Karpas-422 (cell line): ENCODE measurements around the gene ERP29. TPM values are rescaled to one million over a fixed set of nuclear protein-coding genes. Genes with fewer than 3 reads are reported as not detected.

Experiments
- DNase-seq: peaks from one replicate; pipeline ENCODE4 v3.0.0-alpha.2; 2015
- H2AFZ ChIP-seq: fragments of 200-600 bp; sonication (generic); 2 replicates; pipeline ENCODE4 v1.6.1; 2014; ENCODE audit warnings: antibody characterized with exemption, low read length, mixed read lengths
- H3K27ac ChIP-seq: fragments of 200-600 bp; sonication (generic); 2 replicates; pipeline ENCODE4 v1.5.1; 2014; ENCODE audit warnings: mild to moderate bottlenecking, low read length, moderate library complexity
- H3K27me3 ChIP-seq: fragments of 200-600 bp; sonication (generic); 2 replicates; pipeline ENCODE4 v1.6.1; 2014; ENCODE audit warnings: low read length, mixed read lengths
- H3K36me3 ChIP-seq: fragments of 200-600 bp; sonication (generic); 2 replicates; pipeline ENCODE4 v1.6.1; 2014; ENCODE audit warnings: low read length, mixed read lengths; ENCODE audit not compliant: insufficient read depth
- H3K4me1 ChIP-seq: fragments of 200-600 bp; sonication (generic); 2 replicates; pipeline ENCODE4 v1.6.1; 2014; ENCODE audit warnings: mild to moderate bottlenecking, low read length, mixed read lengths
- H3K4me2 ChIP-seq: fragments of 200-600 bp; sonication (generic); 2 replicates; pipeline ENCODE4 v1.6.1; 2014; ENCODE audit warnings: low read length, low read depth, mild to moderate bottlenecking; ENCODE audit not compliant: poor library complexity, severe bottlenecking
- H3K4me3 ChIP-seq: fragments of 200-600 bp; sonication (generic); 2 replicates; pipeline ENCODE4 v1.5.1; 2014; ENCODE audit warnings: mild to moderate bottlenecking, antibody characterized with exemption, low read length, mixed read lengths
- H3K79me2 ChIP-seq: fragments of 200-600 bp; sonication (generic); 2 replicates; pipeline ENCODE4 v1.6.1; 2014; ENCODE audit warnings: mild to moderate bottlenecking, low read length, mixed read lengths
- H3K9ac ChIP-seq: fragments of 200-600 bp; sonication (generic); 2 replicates; pipeline ENCODE4 v1.6.0; 2014; ENCODE audit warnings: low read length
- H3K9me2 ChIP-seq: fragments of 200-600 bp; sonication (generic), shearing (Covaris generic); replicated peaks from 2 replicates; pipeline ENCODE4 v1.6.0; 2014; ENCODE audit warnings: mild to moderate bottlenecking, low read length, moderate library complexity; ENCODE audit not compliant: insufficient read depth
- H3K9me3 ChIP-seq: fragments of 300-700, 200-600 bp; sonication (generic); 2 replicates; pipeline ENCODE4 v1.6.1; 2014; ENCODE audit warnings: low read length, mixed read lengths
- H4K20me1 ChIP-seq: fragments of 200-600 bp; sonication (generic); 2 replicates; pipeline ENCODE4 v1.6.1; 2014; ENCODE audit warnings: mild to moderate bottlenecking, antibody characterized with exemption, low read length, low read depth; ENCODE audit not compliant: insufficient read depth
- total RNA-seq: library from RNA; depleted of rRNA; stranded (reverse); fragments of >200 nt; shearing (Covaris generic); gene quantifications from 2 replicates; pipeline ENCODE4 v1.2.3, GENCODE V29; 2014; ENCODE audit warnings: low replicate concordance

ERP29 gene
- total RNA-seq, 1 experiment from 2014 or later, result 63.2 TPM

DNA sequence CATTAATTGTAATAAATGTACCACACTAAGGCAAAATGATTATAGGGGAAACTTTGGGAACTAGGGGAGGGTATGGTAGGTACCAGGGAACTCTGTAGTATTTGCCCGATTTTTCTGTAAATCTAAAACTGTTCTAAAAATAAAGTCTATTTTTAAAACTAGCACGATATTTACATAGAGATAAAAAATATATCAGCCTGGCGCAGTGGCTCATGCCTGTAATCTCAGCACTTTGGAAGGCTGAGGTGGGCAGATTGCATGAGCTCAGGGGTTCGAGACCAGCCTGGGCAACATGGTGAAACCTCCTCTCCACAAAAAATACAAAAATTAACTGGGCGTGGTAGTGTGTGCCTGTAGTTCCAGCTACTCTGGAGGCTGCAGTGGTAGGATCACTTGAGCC lies 32.6 kb upstream of the ERP29 start:
- Histone ChIP-seq H3K27me3 (no peaks in the 10 kb centered on the region), H2AFZ (peak overlapping the region; percentile 80), H3K4me3 (peak overlapping the region; percentile 14; the same call in 1 of the 2 replicates), H4K20me1 (no peaks in the 10 kb centered on the region), H3K36me3 (no peaks in the 10 kb centered on the region), H3K79me2 (peaks cover 21% of the 10 kb centered on the region), H3K27ac (peak overlapping the region; percentile 67), H3K4me2 (peak overlapping the region; percentile 65), H3K9ac (0 out of 2 replicates have a peak overlapping the region, but pooled peaks have one; percentile 18), H3K4me1 (peaks cover 41% of the 10 kb centered on the region), H3K9me3 (no peaks in the 10 kb centered on the region), H3K9me2 (no peaks in the 10 kb centered on the region)
- DNase-seq, result peak; percentile 60

DNA sequence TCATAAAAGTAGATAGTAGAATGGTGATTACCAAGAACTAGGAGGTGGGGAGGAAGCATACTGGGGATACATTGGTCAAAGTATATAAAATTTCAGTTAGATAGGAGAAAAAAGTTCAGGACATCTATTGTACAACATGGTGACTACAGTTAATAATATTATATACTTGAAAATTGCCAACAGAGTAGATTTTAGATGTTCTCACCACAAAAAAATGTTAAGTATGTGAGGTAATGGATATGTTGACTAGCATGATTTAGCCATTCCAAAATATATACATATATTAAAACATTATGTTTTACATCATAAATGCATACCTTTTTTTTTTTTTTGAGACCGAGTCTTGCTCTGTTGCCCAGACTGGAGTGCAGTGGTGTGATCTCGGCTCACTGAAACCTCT lies 31.2 kb upstream of the ERP29 start:
- Histone ChIP-seq H3K4me1 (peaks cover 32% of the 10 kb centered on the region), H3K9me3 (no peaks in the 10 kb centered on the region), H3K79me2 (peaks cover 24% of the 10 kb centered on the region), H3K27me3 (no peaks in the 10 kb centered on the region), H3K4me3 (no peak overlapping the region), H4K20me1 (no peaks in the 10 kb centered on the region), H3K4me2 (no peak overlapping the region), H3K9me2 (no peaks in the 10 kb centered on the region), H2AFZ (no peak overlapping the region), H3K27ac (no peak overlapping the region), H3K9ac (no peak overlapping the region), H3K36me3 (no peaks in the 10 kb centered on the region)
- no peak for DNase-seq

DNA sequence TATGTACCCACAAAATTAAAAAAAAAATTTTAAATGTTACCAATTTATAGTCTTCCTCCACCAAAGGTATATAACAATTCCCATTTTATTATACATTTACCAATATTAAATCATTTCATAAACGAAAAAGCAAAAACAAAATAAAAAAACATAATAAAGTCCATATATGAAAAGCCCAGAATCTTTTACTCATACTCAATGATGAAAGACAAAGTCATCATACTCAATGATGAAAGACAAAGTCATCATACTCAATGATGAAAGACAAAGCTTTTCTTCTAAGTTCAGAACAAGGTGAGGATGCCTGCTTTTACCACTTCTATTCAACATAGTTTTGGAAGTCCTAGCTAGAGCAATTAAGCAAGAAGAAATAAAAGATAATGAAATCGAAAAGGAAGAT lies 28.4 kb upstream of the ERP29 start:
- H3K79me2 ChIP-seq, result peaks cover 24% of the 10 kb centered on the region

DNA sequence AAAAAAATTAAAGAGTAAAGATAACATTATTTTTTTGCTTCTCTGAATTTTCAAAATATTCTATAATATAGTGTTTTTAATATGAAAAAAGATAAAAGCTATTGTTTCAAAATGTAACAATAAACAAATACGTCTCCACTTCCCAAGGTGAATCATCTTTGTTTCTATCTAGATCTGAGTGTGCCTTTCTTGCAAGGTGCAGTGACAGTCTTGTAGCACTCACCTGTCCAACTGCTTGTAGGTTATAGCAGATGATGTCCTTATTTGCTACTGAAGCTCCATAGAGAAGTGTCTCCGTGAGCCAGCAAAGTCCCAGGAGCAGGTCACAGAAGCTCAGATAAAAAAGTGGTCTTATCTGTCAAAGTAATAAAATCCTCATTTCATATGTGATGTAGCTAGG lies 21.7 kb upstream of the ERP29 start:
- peak overlapping the region; percentile 97 for H3K27ac ChIP-seq
- H4K20me1 ChIP-seq, result no peaks in the 10 kb centered on the region
- no peaks in the 10 kb centered on the region for H3K9me3 ChIP-seq
- peaks cover 8% of the 10 kb centered on the region for H3K79me2 ChIP-seq
- H3K4me3 ChIP-seq, result no peak overlapping the region
- H3K9ac ChIP-seq, result no peak overlapping the region
- peaks cover 50% of the 10 kb centered on the region for H3K4me1 ChIP-seq
- no peaks in the 10 kb centered on the region; the same call in 1 of the 2 replicates for H3K36me3 ChIP-seq
- no peaks in the 10 kb centered on the region for H3K9me2 ChIP-seq
- no peak overlapping the region for H3K4me2 ChIP-seq
- no peak for DNase-seq
- H2AFZ ChIP-seq, result peak overlapping the region; percentile 68; the same call in 1 of the 2 replicates
- no peaks in the 10 kb centered on the region for H3K27me3 ChIP-seq

More for the DNA sequence above, 28.4 kb upstream of the ERP29 start:
- H3K9ac ChIP-seq, result no peak overlapping the region
- no peaks in the 10 kb centered on the region for H3K9me3 ChIP-seq
- H3K4me1 ChIP-seq, result peaks cover 17% of the 10 kb centered on the region
- H3K9me2 ChIP-seq, result no peaks in the 10 kb centered on the region
- no peak overlapping the region for H3K4me2 ChIP-seq
- no peak overlapping the region for H3K4me3 ChIP-seq
- H3K27me3 ChIP-seq, result no peaks in the 10 kb centered on the region
- no peaks in the 10 kb centered on the region for H3K36me3 ChIP-seq
- no peak overlapping the region for H2AFZ ChIP-seq
- H3K27ac ChIP-seq, result no peak overlapping the region
- no peak for DNase-seq
- H4K20me1 ChIP-seq, result no peaks in the 10 kb centered on the region

DNA sequence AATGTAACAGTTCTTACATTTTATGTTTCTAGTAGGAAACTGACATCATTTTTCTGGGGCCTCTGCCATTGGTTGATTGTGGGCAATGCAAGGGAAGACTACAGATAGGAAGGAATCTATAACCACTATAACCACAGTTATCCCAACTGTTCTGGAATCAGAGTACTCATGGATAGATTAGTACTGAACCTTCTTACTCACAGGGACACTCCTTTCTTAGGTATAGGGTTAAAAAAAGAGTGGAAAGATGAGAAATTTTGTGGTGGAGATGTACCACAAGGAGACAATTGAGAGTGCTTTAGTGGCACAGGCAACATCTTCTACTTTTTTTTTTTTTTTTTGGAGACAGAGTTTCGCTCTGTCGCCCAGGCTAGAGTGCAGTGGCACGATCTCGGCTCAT lies 21.3 kb upstream of the ERP29 start:
- Histone ChIP-seq H3K79me2 (peaks cover 12% of the 10 kb centered on the region), H3K9me3 (no peaks in the 10 kb centered on the region), H3K27ac (peak overlapping the region; percentile 97), H3K4me3 (no peak overlapping the region), H3K36me3 (no peaks in the 10 kb centered on the region; the same call in 1 of the 2 replicates), H2AFZ (peak overlapping the region; percentile 68; the same call in 1 of the 2 replicates), H3K9ac (0 out of 2 replicates have a peak overlapping the region, but pooled peaks have one; percentile 22), H3K27me3 (no peaks in the 10 kb centered on the region), H3K9me2 (no peaks in the 10 kb centered on the region), H3K4me1 (peaks cover 54% of the 10 kb centered on the region), H4K20me1 (no peaks in the 10 kb centered on the region), H3K4me2 (peak overlapping the region; percentile 79)
- no peak for DNase-seq

DNA sequence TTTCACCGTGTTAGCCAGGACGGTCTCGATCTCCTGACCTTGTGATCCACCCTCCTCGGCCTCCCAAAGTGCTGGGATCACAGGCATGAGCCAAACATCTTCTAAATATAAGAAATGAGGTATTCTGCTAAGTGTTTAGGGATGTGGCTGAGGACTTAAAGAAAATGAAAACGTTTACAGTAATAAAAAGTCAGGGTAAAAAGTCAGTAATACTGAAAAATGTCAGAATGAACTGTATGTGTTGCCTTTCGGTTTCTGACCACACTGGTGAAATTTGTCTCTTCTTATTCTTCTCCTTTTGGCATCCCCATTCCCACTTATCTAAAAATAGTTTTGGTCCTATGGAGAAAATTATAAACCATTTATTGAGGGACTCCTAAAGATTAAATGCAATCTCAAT lies 20.8 kb upstream of the ERP29 start:
- Histone ChIP-seq H3K4me3 (peak overlapping the region; percentile 50), H3K9ac (peak overlapping the region; percentile 72), H3K27me3 (no peaks in the 10 kb centered on the region), H2AFZ (no peak overlapping the region), H3K4me2 (peak overlapping the region; percentile 79), H3K79me2 (peaks cover 15% of the 10 kb centered on the region), H3K9me3 (no peaks in the 10 kb centered on the region), H3K4me1 (peaks cover 59% of the 10 kb centered on the region), H3K27ac (peak overlapping the region; percentile 97), H4K20me1 (no peaks in the 10 kb centered on the region), H3K36me3 (no peaks in the 10 kb centered on the region; the same call in 1 of the 2 replicates), H3K9me2 (no peaks in the 10 kb centered on the region)
- DNase-seq, result no peak

DNA sequence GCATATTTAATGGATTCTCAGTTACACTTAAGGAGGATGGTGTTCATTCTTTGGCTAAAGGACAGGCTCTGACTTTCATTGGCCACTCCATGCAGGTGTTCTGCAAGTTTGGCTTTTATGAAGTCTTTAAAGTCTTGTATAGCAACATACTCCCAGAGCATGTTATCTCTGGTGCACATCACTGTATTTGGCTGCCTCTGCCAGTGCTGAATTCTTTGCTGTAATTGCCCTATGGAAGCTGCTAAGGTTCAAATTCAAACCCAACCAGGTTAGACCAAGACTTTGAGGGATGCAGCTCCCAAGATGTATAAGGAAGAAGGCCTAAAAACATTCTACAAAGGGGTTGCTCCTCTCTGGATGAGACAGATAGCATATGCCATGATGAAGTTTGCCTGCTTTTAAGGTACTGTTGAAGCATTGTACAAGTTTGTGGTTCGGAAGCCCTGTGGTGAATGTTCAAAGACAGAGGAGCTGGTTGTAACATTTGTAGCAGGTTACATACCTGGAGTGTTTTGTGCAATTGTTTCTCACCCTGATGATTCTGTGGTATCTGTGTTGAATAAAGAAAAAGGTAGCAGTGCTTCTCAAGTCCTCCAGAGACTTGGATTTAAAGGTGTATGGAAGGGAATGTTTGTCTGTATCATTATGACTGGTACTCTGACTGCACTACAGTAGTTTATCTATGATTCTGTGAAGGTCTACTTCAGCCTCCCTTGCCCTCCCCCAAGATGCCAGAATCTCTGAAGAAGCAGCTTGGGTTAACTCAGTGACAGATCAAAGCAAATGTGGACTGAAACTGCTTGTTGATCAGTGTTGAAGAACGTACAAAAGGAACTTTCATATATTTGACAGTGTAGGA lies 19.7 kb upstream of the ERP29 start:
- H3K27me3 ChIP-seq, result no peaks in the 10 kb centered on the region
- peak overlapping the region; percentile 72 for H3K9ac ChIP-seq
- no peaks in the 10 kb centered on the region for H3K9me3 ChIP-seq
- H2AFZ ChIP-seq, result peak overlapping the region; percentile 26; the same call in 1 of the 2 replicates
- H4K20me1 ChIP-seq, result no peaks in the 10 kb centered on the region
- H3K9me2 ChIP-seq, result no peaks in the 10 kb centered on the region
- DNase-seq, result peak; percentile 68
- H3K36me3 ChIP-seq, result no peaks in the 10 kb centered on the region; the same call in 1 of the 2 replicates
- H3K4me1 ChIP-seq, result peaks cover 70% of the 10 kb centered on the region
- H3K79me2 ChIP-seq, result peaks cover 16% of the 10 kb centered on the region
- peak overlapping the region; percentile 79 for H3K4me2 ChIP-seq
- H3K27ac ChIP-seq, result peak overlapping the region; percentile 97
- H3K4me3 ChIP-seq, result peak overlapping the region; percentile 50
